Measurements from ENCODE around the gene ENTR1.

ENTR1 gene

GRCh38 chr9:136395020-136395340 is 15.4 kb downstream of the ENTR1 start:
- H3K27ac ChIP-seq = peak overlapping the region in 1 of 2 donors; percentile 25
- TF ChIP-seq, protein P1, sequence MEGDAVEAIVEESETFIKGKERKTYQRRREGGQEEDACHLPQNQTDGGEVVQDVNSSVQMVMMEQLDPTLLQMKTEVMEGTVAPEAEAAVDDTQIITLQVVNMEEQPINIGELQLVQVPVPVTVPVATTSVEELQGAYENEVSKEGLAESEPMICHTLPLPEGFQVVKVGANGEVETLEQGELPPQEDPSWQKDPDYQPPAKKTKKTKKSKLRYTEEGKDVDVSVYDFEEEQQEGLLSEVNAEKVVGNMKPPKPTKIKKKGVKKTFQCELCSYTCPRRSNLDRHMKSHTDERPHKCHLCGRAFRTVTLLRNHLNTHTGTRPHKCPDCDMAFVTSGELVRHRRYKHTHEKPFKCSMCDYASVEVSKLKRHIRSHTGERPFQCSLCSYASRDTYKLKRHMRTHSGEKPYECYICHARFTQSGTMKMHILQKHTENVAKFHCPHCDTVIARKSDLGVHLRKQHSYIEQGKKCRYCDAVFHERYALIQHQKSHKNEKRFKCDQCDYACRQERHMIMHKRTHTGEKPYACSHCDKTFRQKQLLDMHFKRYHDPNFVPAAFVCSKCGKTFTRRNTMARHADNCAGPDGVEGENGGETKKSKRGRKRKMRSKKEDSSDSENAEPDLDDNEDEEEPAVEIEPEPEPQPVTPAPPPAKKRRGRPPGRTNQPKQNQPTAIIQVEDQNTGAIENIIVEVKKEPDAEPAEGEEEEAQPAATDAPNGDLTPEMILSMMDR (IDR thresholded peaks at IDR 0.05) = no peak

DNA sequence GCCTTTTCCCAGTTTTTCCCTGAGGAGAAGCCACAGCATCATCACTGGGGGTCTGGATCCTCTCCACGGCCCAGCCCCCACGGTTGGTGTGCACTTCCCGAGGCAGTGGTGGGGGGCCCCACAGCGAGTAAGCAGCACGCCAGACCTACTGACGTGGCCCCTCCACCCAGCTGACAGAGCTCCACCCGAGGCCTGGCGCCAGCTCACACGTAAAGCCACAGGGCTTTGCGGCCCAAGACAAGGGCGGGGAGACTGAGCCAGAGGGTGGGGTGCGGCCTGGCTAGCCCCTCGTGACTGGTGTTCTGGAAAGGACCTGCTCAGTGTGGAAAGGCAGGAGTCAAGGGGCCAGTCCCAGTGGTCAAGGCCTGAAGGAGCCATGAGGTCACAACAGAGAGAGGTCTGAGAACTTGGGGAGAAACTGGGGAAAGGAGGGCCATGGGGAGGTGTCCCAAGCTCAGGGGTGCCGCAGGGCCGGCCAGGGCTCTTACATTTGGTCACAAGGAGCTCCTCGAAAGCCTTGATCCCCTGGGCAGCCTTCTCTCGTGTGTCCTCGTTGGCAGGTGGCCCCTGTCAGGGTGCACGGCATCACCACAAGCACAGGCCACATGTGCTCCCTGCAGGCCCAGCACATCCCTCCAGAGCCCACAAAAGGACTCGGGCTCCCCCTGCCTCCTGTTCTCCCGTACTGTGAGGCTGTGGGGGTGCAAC is 15.9 kb downstream of the ENTR1 start:
- TF ChIP-seq, protein P1 (IDR thresholded peaks at IDR 0.05) = no peak
- DNase-seq (ENCODE audit: low spot score) = no peak
- H3K4me3 ChIP-seq = no peak overlapping the region

More at GRCh38 chr9:136395020-136395340, 15.4 kb downstream of the ENTR1 start:
- no peak overlapping the region for H3K4me3 ChIP-seq
- DNase-seq (ENCODE audit: low spot score) = no peak

DNA sequence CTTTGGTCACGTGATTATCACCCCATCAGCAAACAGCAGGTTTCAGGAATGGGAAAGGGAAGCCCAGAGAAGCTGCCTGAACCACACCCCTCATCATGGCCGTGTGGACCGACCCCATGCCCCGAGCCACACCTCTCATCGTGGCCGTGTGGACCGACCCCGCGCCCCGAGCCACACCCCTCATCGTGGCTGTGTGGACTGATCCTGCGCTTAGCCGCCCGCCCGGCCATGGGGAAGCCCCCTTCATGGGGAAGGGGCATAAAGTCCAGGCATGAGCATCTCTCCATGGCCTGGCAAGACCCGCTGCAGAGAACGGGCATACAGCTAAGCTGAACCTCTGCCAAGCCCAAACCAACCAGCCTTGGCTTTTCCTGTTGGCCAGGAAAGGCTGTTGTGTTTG is 16.9 kb downstream of the ENTR1 start:
- DNase-seq (ENCODE audit: low spot score) = no peak
- Histone ChIP-seq H3K4me3 (no peak overlapping the region), H3K27ac (peak overlapping the region in 1 of 2 donors; percentile 40)
- TF ChIP-seq, protein P1 (IDR thresholded peaks at IDR 0.05) = no peak

More for the DNA sequence above, 15.9 kb downstream of the ENTR1 start:
- H3K27ac ChIP-seq = peak overlapping the region in 1 of 2 donors; percentile 25

DNA sequence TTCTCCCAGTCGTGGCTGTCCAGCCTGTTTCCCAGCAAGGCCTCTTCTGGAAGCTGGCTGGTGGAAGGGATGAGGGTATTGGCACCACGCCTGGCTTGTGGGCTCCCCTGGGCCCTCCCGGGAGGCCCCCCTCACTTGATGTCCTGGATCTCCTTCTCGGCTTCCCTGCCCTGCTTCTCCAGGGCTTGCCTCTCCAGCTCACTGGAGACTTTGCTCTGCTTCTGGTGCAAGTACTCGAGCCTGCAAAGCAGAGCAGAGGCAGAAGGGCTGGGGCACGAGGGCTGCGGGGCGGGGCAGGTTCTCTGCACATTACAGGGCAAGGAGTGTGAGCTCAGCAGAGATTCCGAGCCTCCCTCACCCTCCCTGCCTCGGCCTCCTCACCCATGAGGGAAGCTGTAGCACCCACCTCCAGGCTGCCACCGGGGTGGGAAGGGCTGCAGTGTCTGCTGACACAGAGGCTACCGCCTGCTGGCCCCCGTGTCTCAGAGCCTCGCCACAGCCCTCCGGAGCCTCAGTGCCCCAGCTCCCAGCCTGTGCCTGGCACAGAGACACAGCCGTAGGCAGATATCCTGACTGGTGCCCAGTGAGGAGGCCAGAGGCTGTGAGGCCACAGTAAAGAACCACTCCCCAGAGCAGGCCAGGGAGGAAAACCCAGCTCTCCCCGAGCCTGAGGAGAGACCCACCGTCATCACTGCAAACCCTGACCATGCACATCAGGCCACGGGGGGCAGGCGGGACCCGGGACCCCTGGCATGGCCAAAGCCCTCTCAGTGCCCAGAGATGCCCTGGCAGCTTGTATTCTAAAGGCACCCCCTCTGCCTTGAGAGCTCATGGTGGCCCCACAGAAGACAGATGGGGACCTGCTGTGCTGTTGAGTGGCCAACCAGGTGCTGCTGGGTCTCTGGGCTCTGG is 17.6 kb downstream of the ENTR1 start:
- no peak overlapping the region for H3K4me3 ChIP-seq
- DNase-seq (ENCODE audit: low spot score) = no peak
- TF ChIP-seq, protein P1 (IDR thresholded peaks at IDR 0.05) = no peak
- H3K27ac ChIP-seq = peak overlapping the region in 1 of 2 donors; percentile 40

- DNase-seq (ENCODE audit: low spot score) = no peak
- Histone ChIP-seq H3K27ac (no peak overlapping the region), H3K4me3 (no peak overlapping the region)
- TF ChIP-seq, protein P1 (IDR thresholded peaks at IDR 0.05) = no peak
Observed at GRCh38 chr9:136391737-136392537, 18.5 kb downstream of the ENTR1 start.

DNA sequence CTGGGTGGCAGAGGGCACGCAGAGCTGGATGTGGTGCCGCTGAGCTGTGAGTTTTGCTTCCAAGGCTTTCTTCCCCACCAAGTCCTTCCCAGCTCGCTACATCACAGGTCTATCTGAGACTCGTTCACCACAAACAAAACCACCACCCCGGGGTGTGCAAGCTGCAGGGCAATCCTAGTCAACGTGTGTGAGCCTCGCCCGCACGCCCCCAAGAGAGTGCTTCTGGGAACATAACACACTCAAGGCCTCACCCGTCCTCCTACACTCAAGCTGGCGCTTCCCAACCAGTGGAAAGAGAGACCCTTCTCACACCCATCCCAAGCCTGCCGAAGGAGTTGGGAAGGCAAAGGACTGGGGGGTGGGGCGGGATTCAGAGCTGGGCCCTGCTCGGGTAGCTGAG is 21.0 kb downstream of the ENTR1 start:
- TF ChIP-seq, protein P1 (IDR thresholded peaks at IDR 0.05) = no peak
- H3K27ac ChIP-seq = no peak overlapping the region
- no peak overlapping the region for H3K4me3 ChIP-seq
- no peak for DNase-seq (ENCODE audit: low spot score)
